SU-DHL-6 (cell line): ENCODE measurements around the gene BLVRB.

Experiments
- H2AFZ ChIP-seq: fragments of 200-600 bp; sonication (generic); 2 replicates; pipeline ENCODE4 v1.6.1; 2014; ENCODE audit warnings: low read depth, mild to moderate bottlenecking, moderate library complexity, mixed read lengths, antibody characterized with exemption, low read length; ENCODE audit not compliant: severe bottlenecking
- H3F3A ChIP-seq: fragments of 200-600 bp; shearing (Covaris generic); 2 replicates; pipeline ENCODE4 v1.6.0; 2016; ENCODE audit warnings: antibody characterized with exemption, mild to moderate bottlenecking; ENCODE audit not compliant: insufficient read depth
- H3K27ac ChIP-seq: fragments of 200-600 bp; sonication (generic); 2 replicates; pipeline ENCODE4 v1.5.1; 2016; ENCODE audit warnings: low read depth, mild to moderate bottlenecking, low read length, moderate library complexity, mixed read lengths
- H3K27me3 ChIP-seq: fragments of 200-600 bp; sonication (generic), shearing (Covaris generic); 2 replicates; pipeline ENCODE4 v1.6.0; 2014; ENCODE audit warnings: mild to moderate bottlenecking, low read length
- H3K36me3 ChIP-seq: fragments of 200-600 bp; sonication (generic); 2 replicates; pipeline ENCODE4 v1.6.1; 2014; ENCODE audit warnings: mild to moderate bottlenecking, low read length, mixed read lengths
- H3K4me2 ChIP-seq: fragments of 300-600, 200-600 bp; shearing (Covaris generic), sonication (generic); 2 replicates; pipeline ENCODE4 v1.6.0; 2014; ENCODE audit warnings: low read length, low read depth, mild to moderate bottlenecking; ENCODE audit not compliant: poor library complexity, severe bottlenecking
- H3K4me3 ChIP-seq: fragments of 200-600 bp; sonication (generic); 2 replicates; pipeline ENCODE4 v1.5.1; 2014; ENCODE audit warnings: antibody characterized with exemption, low read length, mild to moderate bottlenecking, mixed read lengths; ENCODE audit not compliant: insufficient read depth, poor library complexity, severe bottlenecking
- H3K79me2 ChIP-seq: fragments of 200-600 bp; sonication (generic); 2 replicates; pipeline ENCODE4 v1.6.1; 2014; ENCODE audit warnings: mild to moderate bottlenecking, low read length, moderate library complexity; ENCODE audit not compliant: insufficient read depth
- H3K9ac ChIP-seq: fragments of 200-600 bp; sonication (generic); 2 replicates; pipeline ENCODE4 v1.7.0; 2014; ENCODE audit warnings: mild to moderate bottlenecking, low read length
- H3K9me2 ChIP-seq: fragments of 200-600 bp; sonication (generic); replicated peaks from 2 replicates; pipeline ENCODE4 v1.6.1; 2014; ENCODE audit warnings: low read length; ENCODE audit not compliant: insufficient read depth
- H3K9me3 ChIP-seq: fragments of 200-600 bp; sonication (generic); 2 replicates; pipeline ENCODE4 v1.6.1; 2014; ENCODE audit warnings: low read length, mixed read lengths; ENCODE audit not compliant: insufficient read depth
- H4K20me1 ChIP-seq: fragments of 200-600 bp; sonication (generic); 2 replicates; pipeline ENCODE4 v1.6.1; 2014; ENCODE audit warnings: low read depth, mild to moderate bottlenecking, antibody characterized with exemption, low read length, moderate library complexity, mixed read lengths
- CTCF ChIP-seq: fragments of 200-600 bp; sonication (generic); IDR thresholded peaks from one replicate; pipeline ENCODE4 v1.5.1; 2017; ENCODE audit warnings: antibody characterized with exemption, mild to moderate bottlenecking, low read length, moderate library complexity; ENCODE audit not compliant: insufficient read depth, poor library complexity, severe bottlenecking
- EZH2phosphoT487 ChIP-seq: fragments of 200-600 bp; sonication (generic), shearing (Covaris generic); conservative IDR thresholded peaks from 2 replicates; pipeline ENCODE4 v1.6.1; 2018; ENCODE audit warnings: mild to moderate bottlenecking, antibody characterized with exemption, low read length, moderate library complexity, mixed read lengths

Gene BLVRB

GRCh38 chr19:40417643-40417981, 47.9 kb downstream of the BLVRB start:
- H3K79me2 ChIP-seq = no peaks in the 10 kb centered on the region
- H4K20me1 ChIP-seq = no peaks in the 10 kb centered on the region
- H3K36me3 ChIP-seq = no peaks in the 10 kb centered on the region
- no peak overlapping the region for H3K27ac ChIP-seq
- H3K27me3 ChIP-seq = no peaks in the 10 kb centered on the region
- H3K4me2 ChIP-seq = no peak overlapping the region
- H3K9me2 ChIP-seq = no peaks in the 10 kb centered on the region
- H3K9me3 ChIP-seq = no peaks in the 10 kb centered on the region
- no peak overlapping the region for H3K9ac ChIP-seq
- TF ChIP-seq EZH2phosphoT487 (no peak), CTCF (no peak)
- no peak overlapping the region for H2AFZ ChIP-seq
- H3F3A ChIP-seq = no peaks in the 10 kb centered on the region
- no peak overlapping the region for H3K4me3 ChIP-seq

- no peak overlapping the region for H3K27ac ChIP-seq
- no peak overlapping the region for H3K4me3 ChIP-seq
- peak overlapping the region; percentile 62 for H2AFZ ChIP-seq
- H4K20me1 ChIP-seq = no peaks in the 10 kb centered on the region
- H3K79me2 ChIP-seq = no peaks in the 10 kb centered on the region
- H3K9me2 ChIP-seq = no peaks in the 10 kb centered on the region
- H3F3A ChIP-seq = no peaks in the 10 kb centered on the region
- no peak for TF ChIP-seq CTCF
- no peak for TF ChIP-seq EZH2phosphoT487
- H3K36me3 ChIP-seq = no peaks in the 10 kb centered on the region
- no peaks in the 10 kb centered on the region for H3K9me3 ChIP-seq
- no peak overlapping the region for H3K4me2 ChIP-seq
- H3K9ac ChIP-seq = no peak overlapping the region
- H3K27me3 ChIP-seq = no peaks in the 10 kb centered on the region
Measured at GRCh38 chr19:40416918-40417642, 48.5 kb downstream of the BLVRB start.

GRCh38 chr19:40415768-40416167, 49.8 kb downstream of the BLVRB start:
- Histone ChIP-seq H3K9me2 (no peaks in the 10 kb centered on the region), H3K9ac (no peak overlapping the region), H3K27ac (no peak overlapping the region), H3K4me2 (no peak overlapping the region), H3K4me3 (no peak overlapping the region), H2AFZ (no peak overlapping the region), H3K36me3 (no peaks in the 10 kb centered on the region), H3K27me3 (no peaks in the 10 kb centered on the region), H3K79me2 (no peaks in the 10 kb centered on the region), H4K20me1 (no peaks in the 10 kb centered on the region), H3F3A (no peaks in the 10 kb centered on the region), H3K9me3 (no peaks in the 10 kb centered on the region)
- no peak for TF ChIP-seq EZH2phosphoT487
